ENCODE data around the gene IFNL2. TPM values are rescaled to one million over a fixed set of nuclear protein-coding genes. Genes with fewer than 3 reads are reported as not detected.

The IFNL2 gene
- total RNA-seq, 1 donor from 2014 or later: not detected

DNA sequence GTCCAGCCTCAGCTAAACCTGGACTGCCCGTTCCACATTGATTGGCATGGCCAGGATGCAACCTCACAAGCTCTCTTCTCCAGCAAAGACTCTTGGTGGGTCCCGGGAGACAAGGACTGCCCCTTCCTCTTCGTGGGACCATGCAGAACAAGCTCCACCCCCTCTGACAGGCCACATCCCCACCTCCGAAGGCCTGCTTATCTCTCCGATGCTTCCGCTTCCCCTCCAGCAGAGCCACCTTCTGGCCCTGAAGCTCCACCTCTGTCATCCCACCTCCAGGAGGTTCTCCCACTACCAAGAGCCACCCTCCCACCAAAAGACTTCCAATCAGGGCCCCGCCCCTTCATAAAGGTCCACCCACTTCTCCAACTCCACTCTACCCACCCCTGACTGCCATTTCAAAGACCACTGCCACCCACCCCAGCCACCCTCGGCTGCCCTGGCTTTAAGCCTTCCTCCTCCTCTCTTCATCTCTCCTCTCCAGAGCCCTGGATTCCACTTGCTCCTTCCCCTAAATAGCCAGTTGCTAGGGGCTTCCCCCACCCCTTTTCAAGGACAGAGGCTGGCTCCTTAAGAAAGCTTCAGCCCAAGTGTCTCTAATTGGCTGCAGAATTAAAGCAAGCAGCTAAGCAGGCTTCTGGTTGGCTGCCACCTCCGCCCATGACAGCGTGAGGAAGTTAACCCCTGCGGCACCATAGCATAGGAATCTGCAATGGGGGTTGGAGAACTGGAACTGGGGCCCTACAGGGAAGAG lies 42.5 kb downstream of the IFNL2 start:
- no peaks in the 10 kb centered on the region for H3K36me3 ChIP-seq (ENCODE audit: control insufficient read depth, insufficient read depth, low read length)
- TF ChIP-seq, protein P1, sequence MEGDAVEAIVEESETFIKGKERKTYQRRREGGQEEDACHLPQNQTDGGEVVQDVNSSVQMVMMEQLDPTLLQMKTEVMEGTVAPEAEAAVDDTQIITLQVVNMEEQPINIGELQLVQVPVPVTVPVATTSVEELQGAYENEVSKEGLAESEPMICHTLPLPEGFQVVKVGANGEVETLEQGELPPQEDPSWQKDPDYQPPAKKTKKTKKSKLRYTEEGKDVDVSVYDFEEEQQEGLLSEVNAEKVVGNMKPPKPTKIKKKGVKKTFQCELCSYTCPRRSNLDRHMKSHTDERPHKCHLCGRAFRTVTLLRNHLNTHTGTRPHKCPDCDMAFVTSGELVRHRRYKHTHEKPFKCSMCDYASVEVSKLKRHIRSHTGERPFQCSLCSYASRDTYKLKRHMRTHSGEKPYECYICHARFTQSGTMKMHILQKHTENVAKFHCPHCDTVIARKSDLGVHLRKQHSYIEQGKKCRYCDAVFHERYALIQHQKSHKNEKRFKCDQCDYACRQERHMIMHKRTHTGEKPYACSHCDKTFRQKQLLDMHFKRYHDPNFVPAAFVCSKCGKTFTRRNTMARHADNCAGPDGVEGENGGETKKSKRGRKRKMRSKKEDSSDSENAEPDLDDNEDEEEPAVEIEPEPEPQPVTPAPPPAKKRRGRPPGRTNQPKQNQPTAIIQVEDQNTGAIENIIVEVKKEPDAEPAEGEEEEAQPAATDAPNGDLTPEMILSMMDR (IDR thresholded peaks at IDR 0.05; ENCODE audit: insufficient read depth, low read length, severe bottlenecking): no peak
- peaks cover 14% of the 10 kb centered on the region for H3K27me3 ChIP-seq (ENCODE audit: control insufficient read depth, insufficient read depth, low read length)
- no peak overlapping the region for H3K4me3 ChIP-seq (ENCODE audit: low read depth, low read length)
- FAIRE-seq (no peak), DNase-seq (ENCODE audit: low read depth) (no peak)

DNA sequence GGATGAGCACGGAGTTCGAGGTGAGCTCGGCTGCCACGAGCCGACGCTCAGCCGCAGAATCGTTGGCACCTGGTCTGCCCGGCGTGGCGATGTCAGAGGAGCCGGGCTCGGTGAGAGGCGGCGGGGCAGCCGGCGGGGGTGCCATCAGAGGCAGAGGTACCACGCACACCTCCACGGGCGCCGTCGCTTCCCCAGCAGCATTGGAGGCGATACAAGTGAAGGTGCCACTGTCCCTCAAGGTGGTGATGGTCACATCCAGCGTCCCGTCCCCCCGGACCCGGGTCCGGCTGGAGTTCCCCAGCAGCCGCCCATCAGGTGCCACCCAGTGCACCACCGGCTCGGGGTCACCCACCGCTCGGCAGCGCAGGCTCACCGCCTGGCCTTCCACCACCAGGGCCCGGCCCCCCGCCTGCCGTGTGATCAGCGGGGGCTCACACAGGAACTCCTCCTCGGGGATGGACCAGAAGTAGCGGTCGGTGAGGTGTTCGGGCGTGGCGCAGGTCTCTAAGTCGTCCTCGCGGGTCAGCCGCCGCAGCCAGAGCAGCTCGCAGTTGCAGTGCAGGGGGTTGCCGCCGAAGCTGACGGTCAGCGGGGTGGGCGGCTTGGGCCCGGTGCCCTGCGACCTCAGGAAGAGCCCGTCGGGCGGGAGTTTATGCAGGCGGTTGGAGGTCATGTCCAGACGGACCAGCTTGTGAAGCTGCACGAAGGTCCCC lies 46.0 kb downstream of the IFNL2 start:
- FAIRE-seq (no peak), DNase-seq (ENCODE audit: low read depth) (no peak)
- no peak overlapping the region for H3K4me3 ChIP-seq (ENCODE audit: low read depth, low read length)
- no peaks in the 10 kb centered on the region for H3K27me3 ChIP-seq (ENCODE audit: control insufficient read depth, insufficient read depth, low read length)
- H3K36me3 ChIP-seq (ENCODE audit: control insufficient read depth, insufficient read depth, low read length): no peaks in the 10 kb centered on the region
- TF ChIP-seq, protein P1 (IDR thresholded peaks at IDR 0.05; ENCODE audit: insufficient read depth, low read length, severe bottlenecking): no peak

DNA sequence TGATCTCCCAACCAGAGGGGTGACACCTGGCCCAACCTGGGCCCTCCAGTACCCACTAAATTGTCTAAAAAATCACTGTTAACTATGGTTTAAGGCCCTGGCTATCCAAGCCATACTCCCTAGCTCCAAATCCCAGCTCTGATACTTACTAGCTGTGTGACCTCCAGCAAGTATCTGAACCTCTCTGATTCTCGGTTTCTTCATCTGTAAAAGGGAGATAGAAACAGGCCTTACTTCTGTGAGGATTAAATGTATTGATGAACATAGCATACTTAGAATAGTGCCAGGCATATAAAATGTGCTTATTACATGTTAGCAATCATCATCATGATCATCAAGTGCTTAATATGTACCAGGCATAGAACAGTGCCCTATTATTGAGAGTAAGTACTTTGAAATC lies 47.7 kb downstream of the IFNL2 start:
- H3K4me3 ChIP-seq (ENCODE audit: low read depth, low read length): no peak overlapping the region
- FAIRE-seq (no peak), DNase-seq (ENCODE audit: low read depth) (no peak)
- H3K36me3 ChIP-seq (ENCODE audit: control insufficient read depth, insufficient read depth, low read length): no peaks in the 10 kb centered on the region
- no peaks in the 10 kb centered on the region for H3K27me3 ChIP-seq (ENCODE audit: control insufficient read depth, insufficient read depth, low read length)
- TF ChIP-seq, protein P1 (IDR thresholded peaks at IDR 0.05; ENCODE audit: insufficient read depth, low read length, severe bottlenecking): no peak

DNA sequence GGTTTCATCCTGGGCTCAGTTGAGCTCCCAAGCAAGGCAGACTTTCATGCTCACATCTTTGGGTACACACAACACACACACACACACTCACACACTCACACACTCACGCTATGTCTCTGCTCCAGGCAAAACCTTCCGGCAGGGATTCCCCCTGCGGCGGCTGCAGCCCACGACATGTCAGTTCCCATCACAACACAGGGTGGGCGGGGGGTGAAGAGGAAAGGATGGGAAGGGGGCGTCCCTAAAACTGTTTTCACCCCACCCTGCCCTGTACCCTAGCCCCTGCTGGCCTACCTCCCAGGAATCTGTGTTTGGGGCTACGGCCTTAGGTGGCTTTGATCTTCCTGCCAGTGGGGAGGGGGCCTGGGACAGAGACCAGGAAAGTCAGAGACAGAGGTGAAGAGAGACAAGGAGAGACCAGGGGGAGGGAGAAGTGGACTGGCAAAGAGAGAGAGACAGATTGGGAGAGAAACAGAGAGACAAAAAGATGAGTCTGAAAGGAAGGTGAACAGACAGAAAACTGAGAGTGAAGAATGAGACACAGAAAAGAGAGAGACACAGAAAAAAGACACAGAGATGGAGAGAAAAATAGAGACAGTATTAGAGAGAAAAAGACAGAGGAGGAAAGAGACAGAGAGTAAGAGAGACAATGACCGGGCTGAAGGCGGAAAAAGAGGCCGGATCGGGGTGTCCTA lies 48.6 kb downstream of the IFNL2 start:
- no peak for FAIRE-seq
- TF ChIP-seq, protein P1 (IDR thresholded peaks at IDR 0.05; ENCODE audit: insufficient read depth, low read length, severe bottlenecking): no peak

DNA sequence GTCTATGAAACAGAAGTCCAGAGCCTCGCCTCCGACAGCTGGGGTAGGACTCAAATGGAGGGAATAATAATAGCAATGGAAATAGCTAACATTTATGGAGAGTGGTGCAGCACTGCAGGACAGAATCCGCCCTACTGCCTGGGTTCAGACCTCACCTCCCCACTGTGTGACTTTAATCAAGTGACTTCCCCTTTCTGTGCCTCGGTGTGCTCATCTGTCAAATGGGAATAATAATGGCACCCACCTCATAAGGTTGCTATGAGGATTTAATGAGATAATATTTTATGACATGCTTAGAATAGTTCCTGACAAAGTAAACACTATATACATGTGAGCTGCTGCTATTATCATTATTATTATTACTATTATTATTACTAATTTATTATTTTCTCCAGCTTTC lies 49.3 kb downstream of the IFNL2 start:
- DNase-seq (ENCODE audit: low read depth) (no peak), FAIRE-seq (no peak)
- peaks cover 3% of the 10 kb centered on the region for H3K27me3 ChIP-seq (ENCODE audit: control insufficient read depth, insufficient read depth, low read length)
- TF ChIP-seq, protein P1 (IDR thresholded peaks at IDR 0.05; ENCODE audit: insufficient read depth, low read length, severe bottlenecking): no peak
- H3K36me3 ChIP-seq (ENCODE audit: control insufficient read depth, insufficient read depth, low read length): no peaks in the 10 kb centered on the region
- H3K4me3 ChIP-seq (ENCODE audit: low read depth, low read length): no peak overlapping the region

More for the DNA sequence above, 48.6 kb downstream of the IFNL2 start:
- H3K4me3 ChIP-seq (ENCODE audit: low read depth, low read length): no peak overlapping the region
- no peak for DNase-seq (ENCODE audit: low read depth)
- H3K27me3 ChIP-seq (ENCODE audit: control insufficient read depth, insufficient read depth, low read length): peaks cover 3% of the 10 kb centered on the region
- H3K36me3 ChIP-seq (ENCODE audit: control insufficient read depth, insufficient read depth, low read length): no peaks in the 10 kb centered on the region

All from bronchial epithelial cell (primary cell).